Skeletal muscle cell (primary cell): ENCODE data around the gene EPHA3.
"Not testable (repeated sequence)": the region's sequence is repeated elsewhere in the genome, so short reads cannot be mapped to it uniquely, and the experiment has no call there.

Experiments used
- DNase-seq: peaks from one replicate; pipeline ENCODE4 v3.0.0-alpha.2; 2010; ENCODE audit warnings: low read depth
- H3K4me3 ChIP-seq: 2 replicates; pipeline ENCODE4 v1.5.1; 2011; ENCODE audit warnings: low read depth, mild to moderate bottlenecking, control low read depth, low read length, moderate library complexity

The EPHA3 gene

GRCh38 chr3:89332386-89332785 is 225.0 kb downstream of the EPHA3 start:
- no peak overlapping the region for H3K4me3 ChIP-seq
- DNase-seq: no peak

GRCh38 chr3:89332793-89333192 is 225.4 kb downstream of the EPHA3 start:
- no peak overlapping the region for H3K4me3 ChIP-seq
- no peak for DNase-seq

- no peak for DNase-seq
- no peak overlapping the region for H3K4me3 ChIP-seq
Observed at GRCh38 chr3:89335693-89336092, 228.3 kb downstream of the EPHA3 start.

GRCh38 chr3:89340408-89340807 is 233.0 kb downstream of the EPHA3 start:
- peak; percentile 27 for DNase-seq
- H3K4me3 ChIP-seq: no peak overlapping the region

- no peak for DNase-seq
- no peak overlapping the region for H3K4me3 ChIP-seq
Observed at GRCh38 chr3:89344076-89344475, 236.7 kb downstream of the EPHA3 start.

GRCh38 chr3:89350935-89351334 is 243.5 kb downstream of the EPHA3 start:
- H3K4me3 ChIP-seq, DNase-seq: not testable (repeated sequence)

GRCh38 chr3:89353465-89353864 is 246.0 kb downstream of the EPHA3 start:
- DNase-seq: peak; percentile 55

GRCh38 chr3:89358281-89358680 is 250.9 kb downstream of the EPHA3 start:
- DNase-seq: no peak
- H3K4me3 ChIP-seq: no peak overlapping the region

More at GRCh38 chr3:89353465-89353864, 246.0 kb downstream of the EPHA3 start:
- H3K4me3 ChIP-seq: no peak overlapping the region

GRCh38 chr3:89360156-89360555 is 252.7 kb downstream of the EPHA3 start:
- peak; percentile 28 for DNase-seq
- H3K4me3 ChIP-seq: no peak overlapping the region

- no peak for DNase-seq
- no peak overlapping the region for H3K4me3 ChIP-seq
Observed at GRCh38 chr3:89362496-89362895, 255.1 kb downstream of the EPHA3 start.

GRCh38 chr3:89363171-89363570 is 255.8 kb downstream of the EPHA3 start:
- no peak for DNase-seq
- H3K4me3 ChIP-seq: no peak overlapping the region

GRCh38 chr3:89364314-89364713 is 256.9 kb downstream of the EPHA3 start:
- H3K4me3 ChIP-seq: no peak overlapping the region
- DNase-seq: no peak

- no peak for DNase-seq
Observed at GRCh38 chr3:89367166-89367565, 259.7 kb downstream of the EPHA3 start.

GRCh38 chr3:89368846-89369245 is 261.4 kb downstream of the EPHA3 start:
- no peak overlapping the region for H3K4me3 ChIP-seq
- no peak for DNase-seq

More at GRCh38 chr3:89367166-89367565, 259.7 kb downstream of the EPHA3 start:
- H3K4me3 ChIP-seq: no peak overlapping the region

GRCh38 chr3:89372456-89372855 is 265.0 kb downstream of the EPHA3 start:
- no peak overlapping the region for H3K4me3 ChIP-seq
- DNase-seq: no peak

GRCh38 chr3:89373434-89373833 is 266.0 kb downstream of the EPHA3 start:
- H3K4me3 ChIP-seq: no peak overlapping the region
- DNase-seq: no peak

GRCh38 chr3:89375451-89375850 is 268.0 kb downstream of the EPHA3 start:
- DNase-seq: no peak
- H3K4me3 ChIP-seq: no peak overlapping the region

GRCh38 chr3:89380016-89380415 is 272.6 kb downstream of the EPHA3 start:
- peak; percentile 41 for DNase-seq
- H3K4me3 ChIP-seq: no peak overlapping the region

GRCh38 chr3:89392991-89393390 is 285.6 kb downstream of the EPHA3 start:
- no peak for DNase-seq
- H3K4me3 ChIP-seq: no peak overlapping the region

- DNase-seq: no peak
- H3K4me3 ChIP-seq: no peak overlapping the region
Observed at GRCh38 chr3:89395456-89395855, 288.0 kb downstream of the EPHA3 start.

GRCh38 chr3:89395996-89396395 is 288.6 kb downstream of the EPHA3 start:
- H3K4me3 ChIP-seq: no peak overlapping the region
- DNase-seq: no peak

- DNase-seq: no peak
- no peak overlapping the region for H3K4me3 ChIP-seq
Observed at GRCh38 chr3:89402051-89402450, 294.6 kb downstream of the EPHA3 start.
